Astrocyte (in vitro differentiated cells and primary cell): ENCODE results near the gene PLA2G1B. TPM values are rescaled to one million over a fixed set of nuclear protein-coding genes. Genes with fewer than 3 reads are reported as not detected.

Source experiments
- DNase-seq: peaks from one replicate; pipeline ENCODE4 v3.0.0-alpha.2; 2010; ENCODE audit warnings: low read depth
- FAIRE-seq: peaks from 2 replicates; lab custom pipeline; 2011; peaks lifted over from hg19 to GRCh38; lab: Jason Lieb, UNC
- H2AFZ ChIP-seq: 2 replicates; pipeline ENCODE4 v1.6.0; 2012; ENCODE audit warnings: low read depth, low read length, inconsistent platforms
- H3K27ac ChIP-seq: 2 replicates; pipeline ENCODE4 v1.5.1; 2011; ENCODE audit warnings: low read depth, low read length, inconsistent platforms
- H3K27me3 ChIP-seq: 2 replicates; pipeline ENCODE4 v1.6.0; 2011; ENCODE audit warnings: low read length, inconsistent platforms; ENCODE audit not compliant: insufficient read depth
- H3K36me3 ChIP-seq: 2 replicates; pipeline ENCODE4 v1.5.1; 2011; ENCODE audit warnings: low read length, inconsistent platforms; ENCODE audit not compliant: insufficient read depth
- H3K4me1 ChIP-seq: 2 replicates; pipeline ENCODE4 v1.5.1; 2011; ENCODE audit warnings: low read length, inconsistent platforms; ENCODE audit not compliant: insufficient read depth
- H3K4me2 ChIP-seq: 2 replicates; pipeline ENCODE4 v1.6.0; 2012; ENCODE audit warnings: low read length, inconsistent platforms
- H3K4me3 ChIP-seq: 2 replicates; pipeline ENCODE4 v1.5.1; 2011; ENCODE audit warnings: low read depth, mild to moderate bottlenecking, low read length, inconsistent platforms; ENCODE audit not compliant: insufficient read depth
- H3K79me2 ChIP-seq: 2 replicates; pipeline ENCODE4 v1.6.0; 2012; ENCODE audit warnings: mild to moderate bottlenecking, low read length, inconsistent platforms; ENCODE audit not compliant: insufficient read depth
- H3K9ac ChIP-seq: 2 replicates; pipeline ENCODE4 v1.6.0; 2012; ENCODE audit warnings: mild to moderate bottlenecking, low read length, inconsistent platforms
- H3K9me3 ChIP-seq: 2 replicates; pipeline ENCODE4 v1.5.1; 2012; ENCODE audit warnings: low read depth, mild to moderate bottlenecking, low read length, inconsistent platforms; ENCODE audit not compliant: insufficient read depth
- H4K20me1 ChIP-seq: 2 replicates; pipeline ENCODE4 v1.6.0; 2012; ENCODE audit warnings: low read length, inconsistent platforms; ENCODE audit not compliant: insufficient read depth
- H3K27ac Mint-ChIP-seq: one replicate; pipeline ENCODE4 v1.8.0; 2021; ENCODE audit warnings: mild to moderate bottlenecking, mixed read lengths; ENCODE audit not compliant: unreplicated experiment
- H3K27me3 Mint-ChIP-seq: one replicate; pipeline ENCODE4 v1.8.0; 2021; ENCODE audit warnings: low read depth, mixed read lengths; ENCODE audit not compliant: unreplicated experiment
- H3K36me3 Mint-ChIP-seq: one replicate; pipeline ENCODE4 v1.8.0; 2021; ENCODE audit warnings: low read depth, mixed read lengths; ENCODE audit not compliant: unreplicated experiment
- H3K4me1 Mint-ChIP-seq: one replicate; pipeline ENCODE4 v1.8.0; 2021; ENCODE audit warnings: low read depth, mixed read lengths; ENCODE audit not compliant: unreplicated experiment
- H3K4me3 Mint-ChIP-seq: one replicate; pipeline ENCODE4 v1.8.0; 2021; ENCODE audit warnings: mild to moderate bottlenecking, moderate library complexity, mixed read lengths; ENCODE audit not compliant: unreplicated experiment
- H3K9me3 Mint-ChIP-seq: one replicate; pipeline ENCODE4 v1.8.0; 2021; ENCODE audit warnings: mild to moderate bottlenecking, mixed read lengths; ENCODE audit not compliant: unreplicated experiment
- CTCF ChIP-seq: IDR thresholded peaks from 2 replicates; pipeline ENCODE4 v1.5.1; 2011; ENCODE audit warnings: low read depth, mild to moderate bottlenecking, inconsistent platforms, low read length, moderate library complexity; ENCODE audit not compliant: insufficient read depth
- EZH2 ChIP-seq: IDR thresholded peaks from 2 replicates; pipeline ENCODE4 v1.6.1; 2012; ENCODE audit warnings: mild to moderate bottlenecking, low read length, inconsistent platforms; ENCODE audit not compliant: insufficient read depth
- total RNA-seq: library from RNA; stranded (reverse); gene quantifications from 2 replicates; pipeline ENCODE4 v1.2.1, GENCODE V29; 2021

PLA2G1B gene
- total RNA-seq, 1 donor from 2014 or later = not detected

GRCh38 chr12:120331390-120331789, 3.8 kb upstream of the PLA2G1B start:
- no peak for FAIRE-seq
- H3K36me3 Mint-ChIP-seq = no peaks in the 10 kb centered on the region
- H4K20me1 ChIP-seq = no peaks in the 10 kb centered on the region
- peaks cover 7% of the 10 kb centered on the region for H3K9me3 Mint-ChIP-seq
- no peak overlapping the region for H3K4me3 Mint-ChIP-seq
- H3K4me3 ChIP-seq = no peak overlapping the region
- H3K79me2 ChIP-seq = no peaks in the 10 kb centered on the region
- no peak overlapping the region for H3K9ac ChIP-seq
- peaks cover 17% of the 10 kb centered on the region for H3K27me3 Mint-ChIP-seq
- H3K36me3 ChIP-seq = no peaks in the 10 kb centered on the region
- DNase-seq = no peak
- TF ChIP-seq EZH2 (no peak), CTCF (no peak)
- no peaks in the 10 kb centered on the region for H3K9me3 ChIP-seq
- no peak overlapping the region for H3K27ac Mint-ChIP-seq
- no peaks in the 10 kb centered on the region for H3K4me1 ChIP-seq
- H3K4me2 ChIP-seq = no peak overlapping the region
- H3K27ac ChIP-seq = no peak overlapping the region
- H3K27me3 ChIP-seq = peaks cover 4% of the 10 kb centered on the region
- no peaks in the 10 kb centered on the region for H3K4me1 Mint-ChIP-seq
- no peak overlapping the region for H2AFZ ChIP-seq

- no peaks in the 10 kb centered on the region for H3K9me3 ChIP-seq
- TF ChIP-seq CTCF (no peak), EZH2 (no peak)
- Mint-ChIP-seq H3K36me3 (no peaks in the 10 kb centered on the region), H3K27me3 (peaks cover 19% of the 10 kb centered on the region), H3K9me3 (no peaks in the 10 kb centered on the region), H3K27ac (no peak overlapping the region), H3K4me1 (no peaks in the 10 kb centered on the region), H3K4me3 (no peak overlapping the region)
- FAIRE-seq (no peak), DNase-seq (no peak)
- H3K4me3 ChIP-seq = no peak overlapping the region
- H3K79me2 ChIP-seq = no peaks in the 10 kb centered on the region
- no peak overlapping the region for H2AFZ ChIP-seq
- H3K27me3 ChIP-seq = peaks cover 4% of the 10 kb centered on the region
- H3K27ac ChIP-seq = no peak overlapping the region
- no peaks in the 10 kb centered on the region for H3K36me3 ChIP-seq
- H4K20me1 ChIP-seq = no peaks in the 10 kb centered on the region
- no peak overlapping the region for H3K9ac ChIP-seq
- peaks cover 4% of the 10 kb centered on the region for H3K4me1 ChIP-seq
- H3K4me2 ChIP-seq = no peak overlapping the region
These were observed 649 bp upstream of the PLA2G1B start for GRCh38 chr12:120328228-120328627.

- FAIRE-seq = no peak
- Histone ChIP-seq H3K79me2 (no peaks in the 10 kb centered on the region), H3K36me3 (no peaks in the 10 kb centered on the region), H3K4me3 (no peak overlapping the region), H3K9ac (peak overlapping the region; percentile 72), H3K27me3 (peaks cover 2% of the 10 kb centered on the region), H3K4me2 (peak overlapping the region; percentile 94), H4K20me1 (no peaks in the 10 kb centered on the region), H3K9me3 (no peaks in the 10 kb centered on the region), H2AFZ (no peak overlapping the region), H3K4me1 (peaks cover 4% of the 10 kb centered on the region), H3K27ac (no peak overlapping the region)
- no peak for TF ChIP-seq CTCF
- TF ChIP-seq EZH2 = no peak
- Mint-ChIP-seq H3K9me3 (no peaks in the 10 kb centered on the region), H3K4me1 (no peaks in the 10 kb centered on the region), H3K4me3 (no peak overlapping the region), H3K36me3 (no peaks in the 10 kb centered on the region), H3K27me3 (peaks cover 8% of the 10 kb centered on the region), H3K27ac (no peak overlapping the region)
- no peak for DNase-seq
These were observed 2.6 kb downstream of the PLA2G1B start for GRCh38 chr12:120324841-120325417.
